CD4-positive, alpha-beta T cell treated with Interleukin-17A for 4 hours (primary cell): ENCODE measurements around the gene ATP1A3.
"Not testable (repeated sequence)": the region's sequence is repeated elsewhere in the genome, so short reads cannot be mapped to it uniquely, and the experiment has no call there.

Experiments used
- DNase-seq: peaks from one replicate; pipeline ENCODE4 v3.0.0-alpha.2; 2020; ENCODE audit warnings: mixed read lengths

Gene ATP1A3

GRCh38 chr19:41993612-41994483 is at the start of gene ATP1A3:
Gene ATP1A3 (minus strand): TSS chr19:41994230. CDS start chr19:41994076, 154 bp downstream.
- DNase-seq, result peak; percentile 74

GRCh38 chr19:42042455-42043170 is 48.6 kb upstream of the ATP1A3 start:
- no peak for DNase-seq

GRCh38 chr19:42040491-42040890 is 46.5 kb upstream of the ATP1A3 start:
- not testable (repeated sequence) for DNase-seq

- DNase-seq, result no peak
Observed at GRCh38 chr19:42040031-42040430, 46.0 kb upstream of the ATP1A3 start.

- DNase-seq, result no peak
Observed at GRCh38 chr19:42038666-42039065, 44.6 kb upstream of the ATP1A3 start.

- no peak for DNase-seq
Observed at GRCh38 chr19:42037649-42038048, 43.6 kb upstream of the ATP1A3 start.

GRCh38 chr19:42034640-42035391 is 40.8 kb upstream of the ATP1A3 start:
- peak; percentile 80 for DNase-seq

GRCh38 chr19:42033413-42033812 is 39.4 kb upstream of the ATP1A3 start:
- no peak for DNase-seq

GRCh38 chr19:42032431-42032830 is 38.4 kb upstream of the ATP1A3 start:
- DNase-seq, result no peak

- DNase-seq, result no peak
Observed at GRCh38 chr19:42030645-42031440, 36.8 kb upstream of the ATP1A3 start.

GRCh38 chr19:42028304-42029216 is 34.5 kb upstream of the ATP1A3 start:
- DNase-seq, result peak; percentile 24

- no peak for DNase-seq
Observed at GRCh38 chr19:42024622-42025111, 30.6 kb upstream of the ATP1A3 start.

GRCh38 chr19:42023943-42024260 is 29.9 kb upstream of the ATP1A3 start:
- DNase-seq, result no peak

GRCh38 chr19:42023121-42023942 is 29.3 kb upstream of the ATP1A3 start:
- peak; percentile 33 for DNase-seq

GRCh38 chr19:42022616-42023015 is 28.6 kb upstream of the ATP1A3 start:
- DNase-seq, result no peak

- DNase-seq, result no peak
Observed at GRCh38 chr19:42021185-42021584, 27.2 kb upstream of the ATP1A3 start.

GRCh38 chr19:42018503-42019193 is 24.6 kb upstream of the ATP1A3 start:
- DNase-seq, result no peak

- no peak for DNase-seq
Observed at GRCh38 chr19:42017040-42017439, 23.0 kb upstream of the ATP1A3 start.

GRCh38 chr19:42012747-42013146 is 18.7 kb upstream of the ATP1A3 start:
- DNase-seq, result not testable (repeated sequence)
